CD4-positive, alpha-beta T cell treated with Interleukin-6 at 100 ng/mL for 8 hours (primary cell): ENCODE data around the gene SRRM4.

Source experiments
- DNase-seq: peaks from one replicate; pipeline ENCODE4 v3.0.0-alpha.2; 2020; ENCODE audit warnings: mixed read lengths, low spot score

SRRM4 gene

GRCh38 chr12:119204671-119205285, 223.4 kb downstream of the SRRM4 start:
- no peak for DNase-seq

GRCh38 chr12:119206348-119207062, 225.2 kb downstream of the SRRM4 start:
- no peak for DNase-seq

DNA sequence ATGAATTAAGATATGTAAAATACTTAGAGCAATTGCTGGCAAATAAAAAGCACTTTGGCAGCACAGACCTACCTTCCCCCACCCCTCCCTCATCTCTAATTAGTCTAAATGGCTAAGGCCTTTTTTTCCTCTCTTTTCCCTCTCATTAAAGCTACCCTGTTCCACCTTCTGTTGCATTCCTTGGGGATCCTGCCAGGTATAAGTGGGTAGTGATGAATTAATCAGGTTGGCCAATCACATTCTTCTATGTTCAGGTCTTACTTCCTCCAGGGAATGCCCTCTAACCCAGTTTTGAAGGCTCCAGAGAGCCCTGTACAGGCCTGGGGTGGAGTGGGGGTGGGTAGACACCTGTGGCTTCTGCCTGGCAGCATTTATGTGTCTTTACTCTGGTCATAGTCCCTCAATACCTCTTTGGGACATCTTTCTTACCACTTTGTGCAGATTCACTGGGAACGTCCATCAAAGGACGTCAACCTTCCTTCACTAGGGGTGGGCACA, 225.8 kb downstream of the SRRM4 start:
- no peak for DNase-seq

DNA sequence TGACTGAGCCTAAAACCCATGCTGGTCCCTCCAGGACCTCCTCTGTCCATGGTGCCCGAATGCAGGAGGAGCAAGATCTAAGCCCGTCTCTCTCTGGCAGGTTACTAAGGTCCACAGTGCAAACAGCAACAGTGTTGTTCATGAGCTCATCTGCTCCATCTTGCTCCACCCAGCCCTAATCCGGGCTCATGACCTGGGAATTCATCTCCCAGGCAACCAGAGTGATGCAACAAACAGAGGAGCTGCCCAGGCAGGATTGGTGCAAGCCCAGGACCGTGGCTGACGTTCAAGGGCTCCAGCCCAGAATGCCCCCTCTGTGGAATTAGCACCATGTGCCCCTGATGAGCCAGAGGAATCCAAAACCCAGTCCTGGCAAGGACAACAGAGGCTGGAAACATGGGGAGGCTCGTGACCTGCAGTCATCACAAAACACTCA, 227.3 kb downstream of the SRRM4 start:
- DNase-seq: no peak

- DNase-seq: no peak
Observed at GRCh38 chr12:119211884-119212283, 230.5 kb downstream of the SRRM4 start.
